DND-41 (cell line): ENCODE results near the gene LCOR.

Source experiments
- ATAC-seq: fragments of 200-7000 bp; cut with Tn5 transposase; 3 replicates; pipeline ENCODE4 v1.9.1; 2021; ENCODE audit warnings: low read depth; ENCODE audit not compliant: insufficient read depth
- DNase-seq: peaks from one replicate; pipeline ENCODE4 v3.0.0-alpha.2; 2020
- H2AFZ ChIP-seq: 2 replicates; pipeline ENCODE4 v1.6.0; 2012; ENCODE audit warnings: low read depth, low read length
- H3K27ac ChIP-seq: 2 replicates; pipeline ENCODE4 v1.5.1; 2012; ENCODE audit warnings: low read length, inconsistent platforms
- H3K27me3 ChIP-seq: fragments of 200-600 bp; sonication (generic); 2 replicates; pipeline ENCODE4 v1.6.0; 2012; ENCODE audit warnings: low read length, mild to moderate bottlenecking, inconsistent platforms; ENCODE audit not compliant: insufficient read depth, poor library complexity
- H3K36me3 ChIP-seq: 2 replicates; pipeline ENCODE4 v1.5.1; 2012; ENCODE audit warnings: low read length, inconsistent platforms; ENCODE audit not compliant: insufficient read depth
- H3K4me1 ChIP-seq: 2 replicates; pipeline ENCODE4 v1.5.1; 2012; ENCODE audit warnings: mild to moderate bottlenecking, low read length; ENCODE audit not compliant: insufficient read depth
- H3K4me2 ChIP-seq: 2 replicates; pipeline ENCODE4 v1.6.0; 2012; ENCODE audit warnings: mild to moderate bottlenecking, moderate library complexity, low read length, inconsistent platforms; ENCODE audit not compliant: insufficient read depth
- H3K4me3 ChIP-seq, 2 experiments: fragments of 200-600 bp in 1 of 2; shearing (Covaris generic) in 1 of 2; 2 replicates each; pipeline ENCODE4 v1.5.1; 2012 to 2016; ENCODE audit warnings: inconsistent platforms in 2 of 2, low read length in 2 of 2, mild to moderate bottlenecking in 2 of 2, low read depth in 1 of 2, moderate library complexity in 1 of 2
- H3K79me2 ChIP-seq: 2 replicates; pipeline ENCODE4 v1.6.0; 2012; ENCODE audit warnings: low read length, inconsistent platforms; ENCODE audit not compliant: insufficient read depth
- H3K9ac ChIP-seq: 2 replicates; pipeline ENCODE4 v1.6.0; 2012; ENCODE audit warnings: low read depth, mild to moderate bottlenecking, inconsistent platforms, low read length, moderate library complexity
- H3K9me3 ChIP-seq: 2 replicates; pipeline ENCODE4 v1.5.1; 2012; ENCODE audit warnings: low read length, moderate library complexity, mild to moderate bottlenecking, inconsistent platforms; ENCODE audit not compliant: insufficient read depth, severe bottlenecking
- H4K20me1 ChIP-seq: 2 replicates; pipeline ENCODE4 v1.6.0; 2012; ENCODE audit warnings: low read length; ENCODE audit not compliant: insufficient read depth
- EZH2 ChIP-seq: IDR thresholded peaks from 3 replicates; pipeline ENCODE4 v1.6.1; 2012; ENCODE audit warnings: borderline replicate concordance, low read depth, mild to moderate bottlenecking, moderate library complexity, low read length, inconsistent platforms; ENCODE audit not compliant: severe bottlenecking
- TF ChIP-seq, protein P1 (sequence below): IDR thresholded peaks from 2 replicates; pipeline ENCODE4 v1.5.1; 2012; ENCODE audit warnings: borderline replicate concordance, low read length, moderate library complexity, mild to moderate bottlenecking; ENCODE audit not compliant: poor library complexity, severe bottlenecking; ENCODE audit errors: extremely low read depth

Gene LCOR

DNA sequence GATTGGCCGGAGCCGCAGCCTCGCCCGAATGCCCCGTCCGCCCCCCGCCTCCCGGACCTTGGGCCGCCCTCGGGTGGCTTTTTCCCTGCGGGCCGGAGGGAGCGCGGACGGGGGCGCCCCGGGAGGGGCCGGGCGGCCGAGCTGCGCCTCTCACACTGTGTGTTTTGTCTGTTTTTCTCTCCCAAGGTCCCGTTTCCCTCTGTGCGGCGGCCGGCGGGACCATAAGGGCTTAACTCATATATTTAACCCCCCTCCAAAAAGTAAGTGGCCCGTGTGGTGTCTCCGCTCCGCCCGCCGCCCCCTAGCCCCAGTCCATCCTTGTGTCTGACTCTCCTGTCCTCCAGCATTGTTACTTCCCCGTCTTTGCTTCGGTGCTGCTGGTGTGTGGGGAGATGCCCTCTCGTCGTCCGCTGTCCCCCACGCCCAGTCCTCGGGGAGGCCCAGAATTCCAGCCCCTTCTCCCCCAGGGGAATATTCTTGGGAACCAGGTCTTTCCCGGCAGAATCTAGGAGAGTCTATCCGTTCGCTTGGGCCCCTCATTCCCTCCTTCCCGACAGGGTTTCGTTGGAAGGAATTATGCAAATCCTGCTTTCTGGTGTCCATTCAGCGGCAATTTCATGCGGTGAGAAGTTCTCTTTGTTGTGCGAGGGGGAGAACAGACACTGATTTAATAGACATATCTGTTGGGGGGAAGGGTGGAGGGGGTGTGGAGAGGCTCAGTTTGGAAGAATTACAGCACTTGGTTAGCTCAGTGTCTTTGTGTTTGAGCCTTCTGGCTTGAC is 1.3 kb downstream of the LCOR start:
- ATAC-seq: peak; percentile 3; the same call in 1 of the 3 replicates
- H3K4me1 ChIP-seq: peaks cover 42% of the 10 kb centered on the region
- peak overlapping the region; percentile 83 for H3K9ac ChIP-seq
- H3K27ac ChIP-seq: peak overlapping the region; percentile 52; the same call in 1 of the 2 replicates
- no peaks in the 10 kb centered on the region for H3K9me3 ChIP-seq
- DNase-seq: no peak
- H3K36me3 ChIP-seq: peaks cover 10% of the 10 kb centered on the region
- H3K4me3 ChIP-seq: peak overlapping the region; percentile 71 to 73; a peak in 3 of 4 replicates
- H2AFZ ChIP-seq: peak overlapping the region; percentile 67
- no peaks in the 10 kb centered on the region for H3K27me3 ChIP-seq
- H4K20me1 ChIP-seq: peaks cover 37% of the 10 kb centered on the region
- H3K79me2 ChIP-seq: peaks cover 60% of the 10 kb centered on the region
- H3K4me2 ChIP-seq: peak overlapping the region; percentile 97
- no peak for TF ChIP-seq EZH2
- TF ChIP-seq, protein P1, sequence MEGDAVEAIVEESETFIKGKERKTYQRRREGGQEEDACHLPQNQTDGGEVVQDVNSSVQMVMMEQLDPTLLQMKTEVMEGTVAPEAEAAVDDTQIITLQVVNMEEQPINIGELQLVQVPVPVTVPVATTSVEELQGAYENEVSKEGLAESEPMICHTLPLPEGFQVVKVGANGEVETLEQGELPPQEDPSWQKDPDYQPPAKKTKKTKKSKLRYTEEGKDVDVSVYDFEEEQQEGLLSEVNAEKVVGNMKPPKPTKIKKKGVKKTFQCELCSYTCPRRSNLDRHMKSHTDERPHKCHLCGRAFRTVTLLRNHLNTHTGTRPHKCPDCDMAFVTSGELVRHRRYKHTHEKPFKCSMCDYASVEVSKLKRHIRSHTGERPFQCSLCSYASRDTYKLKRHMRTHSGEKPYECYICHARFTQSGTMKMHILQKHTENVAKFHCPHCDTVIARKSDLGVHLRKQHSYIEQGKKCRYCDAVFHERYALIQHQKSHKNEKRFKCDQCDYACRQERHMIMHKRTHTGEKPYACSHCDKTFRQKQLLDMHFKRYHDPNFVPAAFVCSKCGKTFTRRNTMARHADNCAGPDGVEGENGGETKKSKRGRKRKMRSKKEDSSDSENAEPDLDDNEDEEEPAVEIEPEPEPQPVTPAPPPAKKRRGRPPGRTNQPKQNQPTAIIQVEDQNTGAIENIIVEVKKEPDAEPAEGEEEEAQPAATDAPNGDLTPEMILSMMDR: no peak

DNA sequence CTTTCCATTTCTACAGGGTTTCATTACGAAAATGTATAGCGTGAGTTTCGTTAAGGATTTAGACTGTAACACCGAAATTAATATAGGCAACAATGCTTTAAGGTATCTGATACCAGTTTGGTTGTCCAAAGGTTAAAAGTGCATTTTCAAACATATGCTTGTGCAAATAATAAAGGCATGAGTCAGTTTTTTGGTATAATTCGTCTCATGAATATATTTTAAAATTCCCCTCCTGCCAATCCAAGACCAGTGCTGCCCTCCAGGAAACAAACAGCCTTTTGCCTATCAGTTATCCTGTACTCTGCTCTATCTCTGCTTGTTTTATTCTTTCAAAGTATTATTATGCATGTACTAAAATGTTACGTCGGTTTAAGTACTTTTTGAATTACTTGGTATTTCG is 2.0 kb downstream of the LCOR start:
- TF ChIP-seq, protein P1: no peak
- no peak for TF ChIP-seq EZH2
- Histone ChIP-seq H3K4me3 (peak overlapping the region in 1 of 2 experiments; percentile 73; a peak in 1 of 4 replicates), H3K4me1 (peaks cover 42% of the 10 kb centered on the region), H3K79me2 (peaks cover 67% of the 10 kb centered on the region), H3K27ac (no peak overlapping the region), H2AFZ (no peak overlapping the region), H3K4me2 (peak overlapping the region; percentile 97), H4K20me1 (peaks cover 43% of the 10 kb centered on the region), H3K9me3 (no peaks in the 10 kb centered on the region), H3K9ac (peak overlapping the region; percentile 83; the same call in 1 of the 2 replicates), H3K27me3 (no peaks in the 10 kb centered on the region), H3K36me3 (peaks cover 10% of the 10 kb centered on the region)
- no peak for DNase-seq
- no peak for ATAC-seq

DNA sequence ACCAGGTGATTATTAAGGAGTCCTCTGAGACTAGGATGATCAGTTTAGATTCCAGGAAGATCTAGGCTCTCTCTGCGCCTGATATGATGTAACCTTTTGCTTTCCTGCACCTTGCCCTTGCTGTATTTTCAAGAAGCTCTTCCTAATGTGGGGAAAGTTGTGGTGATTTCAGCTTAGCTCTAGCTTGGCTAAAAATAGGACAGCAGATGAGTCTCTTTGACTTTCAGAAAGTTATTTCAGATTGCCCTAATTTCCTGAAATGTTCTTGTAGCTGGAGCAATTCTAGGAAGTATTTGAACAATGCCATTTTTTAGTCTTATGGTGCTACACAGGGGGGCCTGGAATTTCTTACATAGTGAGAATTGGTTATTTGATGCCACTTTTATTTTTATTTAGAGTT is 3.8 kb downstream of the LCOR start:
- Histone ChIP-seq H3K9ac (no peak overlapping the region), H3K4me1 (peaks cover 39% of the 10 kb centered on the region), H3K4me2 (peak overlapping the region; percentile 97; the same call in 1 of the 2 replicates), H2AFZ (no peak overlapping the region), H3K27me3 (no peaks in the 10 kb centered on the region), H3K79me2 (peaks cover 84% of the 10 kb centered on the region), H3K27ac (0 out of 2 replicates have a peak overlapping the region, but pooled peaks have one; percentile 25), H4K20me1 (peaks cover 58% of the 10 kb centered on the region), H3K9me3 (no peaks in the 10 kb centered on the region), H3K36me3 (peaks cover 10% of the 10 kb centered on the region), H3K4me3 (no peak overlapping the region)
- TF ChIP-seq EZH2: no peak
- TF ChIP-seq, protein P1: no peak
- DNase-seq: no peak
- ATAC-seq: no peak
